ENCODE data around the gene FAM53B.
"Not testable (repeated sequence)": the region's sequence is repeated elsewhere in the genome, so short reads cannot be mapped to it uniquely, and the experiment has no call there.

The FAM53B gene, protein sequence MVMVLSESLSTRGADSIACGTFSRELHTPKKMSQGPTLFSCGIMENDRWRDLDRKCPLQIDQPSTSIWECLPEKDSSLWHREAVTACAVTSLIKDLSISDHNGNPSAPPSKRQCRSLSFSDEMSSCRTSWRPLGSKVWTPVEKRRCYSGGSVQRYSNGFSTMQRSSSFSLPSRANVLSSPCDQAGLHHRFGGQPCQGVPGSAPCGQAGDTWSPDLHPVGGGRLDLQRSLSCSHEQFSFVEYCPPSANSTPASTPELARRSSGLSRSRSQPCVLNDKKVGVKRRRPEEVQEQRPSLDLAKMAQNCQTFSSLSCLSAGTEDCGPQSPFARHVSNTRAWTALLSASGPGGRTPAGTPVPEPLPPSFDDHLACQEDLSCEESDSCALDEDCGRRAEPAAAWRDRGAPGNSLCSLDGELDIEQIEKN

DNA sequence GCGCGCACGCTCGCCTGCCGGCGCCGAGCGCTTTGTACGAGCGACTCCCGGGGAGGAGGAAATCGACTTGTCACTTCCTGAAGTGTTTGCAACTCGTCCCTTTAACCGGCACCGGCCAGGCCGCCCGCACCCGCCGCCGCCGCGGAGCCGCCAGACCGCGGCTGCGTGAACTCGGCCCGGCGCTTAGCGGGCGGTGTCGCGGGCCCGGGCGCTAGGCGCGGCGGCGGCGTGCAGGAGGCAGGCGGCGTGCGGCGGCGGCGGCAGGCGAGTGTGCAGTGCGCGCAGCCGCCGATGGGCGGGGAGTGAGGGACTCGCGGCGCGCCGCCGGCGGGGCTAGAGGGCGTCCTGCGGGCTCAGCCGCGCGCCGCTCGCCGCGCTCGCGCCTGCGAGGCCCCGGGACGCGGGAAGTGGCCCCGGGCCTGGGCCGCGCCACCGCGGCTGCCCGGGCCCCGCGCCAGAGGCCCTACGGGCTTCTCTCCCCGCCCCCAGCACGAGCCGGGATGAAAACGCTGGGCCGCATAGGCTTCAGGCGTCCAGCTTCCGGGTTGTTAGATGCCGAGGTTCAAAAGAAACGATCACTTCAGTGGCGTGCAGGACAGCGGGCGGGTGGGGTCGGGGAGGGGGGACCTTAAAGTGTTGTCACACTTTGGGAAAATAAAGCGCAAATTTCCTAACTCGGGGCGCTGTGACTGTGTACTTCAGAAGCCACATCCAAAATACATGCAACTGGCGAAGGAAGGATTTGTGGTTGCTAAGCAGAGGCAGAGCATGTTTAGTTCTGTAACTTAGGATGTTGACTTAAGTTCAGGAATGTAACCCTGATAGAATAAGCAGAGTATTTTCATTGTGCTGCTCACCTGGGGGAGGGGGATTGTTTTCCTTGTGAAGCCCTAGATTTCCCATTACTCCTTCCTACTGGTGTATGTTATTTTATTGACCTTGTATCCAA is at the start of gene FAM53B:
TSS of gene FAM53B (minus strand) at position 277 of the 949 bp plus-strand sequence. CDS start 37,665 bp downstream, outside the sequence.
- peak; percentile 89 for DNase-seq

DNA sequence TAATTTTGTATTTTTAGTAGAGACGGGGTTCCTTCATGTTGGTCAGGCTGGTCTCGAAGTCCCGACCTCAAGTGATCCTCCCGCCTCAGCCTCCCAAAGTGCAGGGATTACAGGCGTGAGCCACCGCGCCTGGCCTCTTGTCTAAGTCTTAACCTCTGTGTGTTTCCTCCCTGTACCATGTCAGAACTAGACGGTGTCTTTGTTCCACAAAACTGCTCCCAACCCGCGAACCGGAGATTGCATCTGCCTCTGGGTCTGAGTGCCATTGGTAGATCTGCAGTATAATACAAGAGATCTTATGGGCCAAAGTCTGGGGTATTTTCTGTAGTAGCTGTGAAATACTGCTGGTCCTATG is 48.8 kb upstream of the FAM53B start:
- no peak for DNase-seq

DNA sequence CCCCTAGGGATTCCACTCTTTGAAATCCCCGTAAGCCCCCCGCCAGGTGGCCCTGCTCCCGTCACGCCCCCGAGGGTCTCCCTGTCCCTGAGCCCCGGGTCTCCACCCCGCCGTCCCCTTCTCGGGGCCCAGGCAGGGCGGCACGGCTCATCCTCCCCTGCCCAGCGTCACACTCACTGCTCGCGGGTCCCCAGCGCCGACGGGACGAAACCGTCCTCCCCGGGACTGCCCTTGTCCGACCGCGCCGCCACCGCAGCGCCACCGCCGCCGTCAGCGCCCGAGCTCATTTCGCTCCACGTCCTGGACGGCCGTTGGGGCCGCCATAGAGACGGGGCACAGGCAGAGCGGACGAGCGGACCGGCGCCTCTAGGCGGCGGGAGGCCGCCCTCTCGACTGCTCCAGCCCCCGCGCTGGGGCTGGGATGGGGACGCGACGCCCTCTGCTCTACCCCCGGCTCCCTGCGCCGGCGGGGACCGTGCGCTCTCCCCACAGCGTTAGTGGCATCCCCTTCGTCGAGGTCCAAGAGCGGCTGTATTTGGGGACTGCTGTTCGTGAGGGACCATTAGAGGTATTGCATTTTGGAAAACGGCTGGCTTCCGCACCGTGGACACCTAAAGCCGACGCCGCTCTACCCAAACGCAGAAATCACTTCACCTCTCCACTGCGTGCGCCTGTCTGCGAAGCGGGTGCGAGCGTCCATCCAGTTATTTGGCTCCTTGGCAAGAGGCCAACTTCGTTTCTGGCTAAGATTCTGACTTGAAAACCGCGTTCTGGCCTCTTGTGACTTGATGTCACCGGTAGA is 47.6 kb upstream of the FAM53B start, which contains the start of gene EEF1AKMT2:
TSS of gene EEF1AKMT2 (minus strand) at position 341 of the 802 bp plus-strand sequence. CDS start at position 287, 54 bp downstream.
- DNase-seq: peak; percentile 88

DNA sequence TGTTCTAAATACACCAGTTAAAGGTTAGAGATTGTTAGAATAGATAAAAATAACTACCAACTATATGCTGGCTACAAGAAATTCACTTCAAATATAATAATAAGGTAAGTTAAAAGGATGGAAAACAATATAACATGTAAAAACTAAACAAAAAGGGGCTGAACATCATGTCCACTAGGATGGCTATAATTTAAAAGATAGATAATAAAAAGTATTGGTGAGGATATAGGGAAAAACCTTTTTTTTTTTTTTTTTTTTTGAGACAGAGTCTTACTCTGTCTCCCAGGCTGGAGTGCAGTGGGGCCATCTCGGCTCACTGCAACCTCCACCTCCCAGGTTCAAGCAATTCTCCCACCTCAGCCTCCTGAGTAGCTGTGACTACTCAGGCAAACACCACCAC is 38.7 kb upstream of the FAM53B start:
- DNase-seq: not testable (repeated sequence)

DNA sequence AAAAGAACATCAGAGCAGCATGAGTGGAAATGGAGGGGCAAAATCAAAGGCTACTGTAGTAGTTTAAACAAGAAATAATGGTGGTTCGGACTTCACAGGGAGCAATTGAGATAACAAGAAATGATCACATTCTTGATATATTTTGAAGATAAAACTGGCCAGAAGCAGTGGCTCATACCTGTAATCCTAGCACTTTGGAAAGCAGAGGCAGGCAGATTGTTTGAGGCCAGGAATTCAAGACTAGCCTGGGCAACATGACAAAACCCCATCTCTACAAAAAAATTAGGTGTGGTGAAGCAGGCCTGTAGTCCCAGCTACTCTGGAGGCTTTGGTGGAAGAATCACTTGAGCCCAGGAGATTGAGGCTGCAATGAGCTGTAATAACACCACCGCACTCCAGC is 24.6 kb upstream of the FAM53B start:
- DNase-seq: no peak

DNA sequence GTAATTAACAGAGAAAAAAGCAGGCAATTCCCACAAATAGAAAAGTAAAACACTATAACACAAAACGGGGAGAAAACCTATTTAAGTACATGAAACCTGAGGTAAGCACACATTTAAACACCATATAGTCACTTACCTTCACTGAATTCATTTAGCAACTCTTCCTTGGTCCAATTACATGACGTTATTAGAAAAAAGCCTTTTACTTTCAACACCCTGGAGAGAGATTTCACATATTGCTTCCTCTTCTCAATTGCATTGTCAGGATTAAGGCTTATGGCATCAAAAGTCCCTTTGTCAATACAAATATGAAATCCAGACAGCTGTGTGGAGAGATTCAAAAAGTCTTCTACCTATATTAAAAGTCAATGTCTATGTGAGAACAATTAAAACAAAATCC is 21.1 kb upstream of the FAM53B start:
- DNase-seq: no peak

DNA sequence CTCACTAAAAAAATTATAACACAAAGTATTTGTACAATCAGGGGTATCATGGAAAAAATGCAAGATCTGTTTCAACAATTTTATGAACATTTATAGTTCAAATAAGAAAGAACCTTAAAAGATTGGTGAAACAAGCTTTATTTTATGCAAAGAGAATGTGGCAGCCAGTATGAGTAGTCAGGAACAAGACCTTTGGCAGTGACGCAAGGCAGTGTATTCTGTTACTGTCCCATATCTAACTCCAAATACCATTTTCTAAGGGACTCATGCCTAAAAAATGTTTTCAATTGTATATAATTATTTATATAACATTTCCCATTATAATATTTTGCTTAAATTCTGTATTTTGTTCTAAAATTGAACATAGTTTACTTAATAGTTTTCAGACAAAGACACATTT is 19.1 kb upstream of the FAM53B start:
- no peak for DNase-seq

DNA sequence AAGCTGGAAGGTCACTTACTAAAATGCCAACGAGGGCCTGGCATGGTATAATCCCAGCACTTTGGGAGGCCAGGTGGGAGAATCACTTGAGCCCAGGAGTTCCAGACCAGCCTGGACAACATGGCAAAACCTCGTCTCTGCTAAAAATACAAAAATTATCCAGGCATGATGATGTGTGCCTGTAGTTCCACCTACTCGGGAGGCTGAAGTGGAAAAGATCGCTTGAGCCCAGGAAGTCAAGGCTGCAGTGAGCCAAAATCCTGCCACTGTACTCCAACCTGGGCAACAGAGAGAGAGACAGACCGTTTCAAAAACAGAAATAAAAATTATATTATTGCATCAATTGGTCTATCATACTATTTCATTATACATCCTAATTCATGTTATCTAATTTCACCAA is 18.1 kb upstream of the FAM53B start:
- no peak for DNase-seq

DNA sequence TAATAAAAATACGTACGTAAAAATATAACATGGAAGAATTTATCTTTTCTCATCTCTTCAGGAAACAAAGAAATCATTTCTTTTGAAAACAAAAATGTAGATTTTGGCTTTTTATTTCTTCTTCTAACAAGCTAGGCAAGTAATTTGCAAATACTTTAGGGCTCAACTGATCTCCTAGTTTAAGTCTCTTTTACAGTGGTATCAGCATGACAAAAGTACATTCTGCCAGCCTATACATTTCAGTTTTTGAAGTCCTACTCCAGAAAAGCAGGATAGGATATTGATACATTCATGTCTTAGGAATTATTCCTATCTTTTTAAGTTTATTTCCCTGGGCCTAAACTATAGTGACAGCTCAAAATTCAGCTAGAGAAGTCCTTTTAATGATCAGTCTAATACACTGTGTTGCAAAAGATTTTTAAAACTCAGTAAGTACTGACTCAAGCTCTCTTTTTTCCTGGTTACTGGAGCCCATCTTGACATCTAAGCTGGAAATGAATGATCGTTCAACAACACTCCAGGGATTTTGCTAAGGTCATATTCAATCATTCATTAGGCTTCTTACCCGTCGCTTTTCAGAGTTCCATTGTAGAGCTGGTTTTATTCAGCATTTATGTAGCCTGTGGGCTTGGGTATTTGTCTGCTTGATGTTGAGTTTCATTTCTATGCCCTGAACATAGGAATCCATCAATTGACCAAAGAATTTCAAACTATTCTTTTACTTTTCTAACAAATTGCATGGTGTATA is 12.2 kb upstream of the FAM53B start:
- no peak for DNase-seq

DNA sequence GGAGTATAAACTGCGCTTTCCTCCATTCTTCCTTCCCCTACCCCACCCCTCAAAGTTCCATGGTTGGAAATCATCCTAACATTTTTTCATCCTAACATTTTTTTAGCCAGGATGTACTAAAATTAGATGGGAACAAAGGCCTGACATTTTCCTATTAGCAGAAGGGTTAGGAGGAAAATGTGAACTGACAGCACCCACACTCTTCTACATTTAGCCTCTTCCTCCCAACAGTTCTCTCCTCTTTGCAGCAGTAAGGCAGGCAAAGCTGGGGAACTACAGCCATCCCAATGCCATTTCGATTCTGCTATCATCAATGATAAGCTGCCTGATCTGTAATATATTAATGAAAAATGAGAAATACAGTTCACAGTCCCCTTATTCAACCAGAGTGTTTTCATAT is 11.4 kb upstream of the FAM53B start:
- DNase-seq: no peak

DNA sequence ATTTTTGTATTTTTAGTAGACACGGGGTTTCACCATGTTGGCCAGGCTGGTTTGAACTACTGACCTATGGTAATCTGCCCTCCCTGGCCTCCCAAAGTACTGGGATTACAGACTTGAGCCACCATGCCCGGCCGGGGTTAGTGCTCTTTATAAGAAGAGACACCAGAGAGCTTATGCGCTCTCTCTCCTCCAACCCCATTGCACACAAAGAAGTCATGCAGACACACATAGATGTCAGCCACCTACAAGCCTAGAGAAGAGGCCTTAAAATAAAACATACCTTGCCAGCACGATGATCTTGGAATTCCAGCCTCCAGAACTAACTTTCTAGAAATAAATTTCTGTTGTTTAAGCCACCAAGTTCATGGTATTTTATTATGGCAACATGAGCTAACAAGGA is 10.0 kb upstream of the FAM53B start:
- no peak for DNase-seq

DNA sequence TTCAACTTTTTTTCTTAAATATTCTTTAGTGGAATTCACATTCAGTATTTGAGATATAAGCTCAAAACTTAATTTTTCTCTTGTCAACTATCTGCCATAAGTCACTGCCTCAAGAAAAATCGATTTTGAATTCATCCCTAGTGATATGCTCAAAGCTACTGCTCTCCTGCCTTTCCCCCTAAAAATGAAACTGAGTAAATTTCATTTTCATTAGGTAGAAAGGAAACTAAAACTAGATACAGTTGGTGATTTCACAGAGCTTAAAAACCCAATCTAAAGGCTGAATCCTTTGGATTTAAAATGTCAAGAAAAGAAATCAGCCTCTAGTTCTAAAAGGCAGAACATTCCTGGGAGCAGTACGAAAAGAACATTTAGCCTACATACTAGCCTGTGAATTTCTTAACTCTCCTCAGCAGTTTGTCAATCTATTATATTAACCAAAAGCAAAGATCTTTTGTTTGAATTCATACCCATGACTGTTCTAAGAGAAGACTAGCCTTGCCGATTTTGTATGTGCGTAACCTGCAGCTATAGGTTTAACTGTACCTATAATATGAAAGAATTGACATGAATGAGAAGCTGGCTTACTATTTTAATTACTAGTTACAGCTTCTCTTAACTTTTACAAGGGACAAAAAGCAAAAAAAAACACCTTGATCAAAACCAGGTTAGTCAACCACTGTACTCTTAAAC is 4.9 kb upstream of the FAM53B start:
- no peak for DNase-seq

DNA sequence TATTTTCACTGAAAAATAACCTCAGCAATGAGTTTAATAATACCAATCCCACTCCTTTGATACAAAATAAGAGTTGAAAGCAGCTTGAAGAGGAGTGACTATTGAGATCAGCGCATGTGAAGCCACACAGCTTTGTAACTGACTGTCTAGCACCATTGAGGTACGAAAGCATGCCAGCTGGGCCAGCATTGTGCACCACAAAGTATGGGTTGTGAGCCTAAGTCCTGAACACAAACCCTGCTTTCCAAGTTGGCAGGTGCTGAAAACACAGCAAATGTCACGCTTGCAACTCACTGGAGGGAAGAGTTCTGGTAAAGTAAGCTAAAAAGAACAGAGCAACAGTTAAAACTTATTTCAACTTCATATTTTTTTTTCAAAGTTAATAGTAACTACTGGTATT is 4.0 kb upstream of the FAM53B start:
- no peak for DNase-seq

DNA sequence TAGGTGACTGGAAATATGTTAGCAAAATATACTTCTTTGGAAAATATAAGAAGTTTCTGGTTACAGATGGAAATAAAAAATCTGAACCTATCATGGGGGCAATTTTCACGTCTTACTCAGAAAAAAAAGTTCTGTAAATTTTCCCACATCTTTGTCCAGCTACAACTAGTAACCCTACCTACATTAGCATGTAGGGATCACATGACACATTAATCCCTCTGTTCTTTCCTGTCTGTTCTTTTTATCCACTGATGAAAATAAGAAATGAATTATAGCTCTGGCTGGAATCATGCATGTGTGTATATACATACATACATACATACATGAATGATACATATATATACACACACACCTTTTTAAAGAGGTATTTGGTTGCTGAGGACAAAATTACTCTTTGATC is 3.6 kb upstream of the FAM53B start:
- no peak for DNase-seq

DNA sequence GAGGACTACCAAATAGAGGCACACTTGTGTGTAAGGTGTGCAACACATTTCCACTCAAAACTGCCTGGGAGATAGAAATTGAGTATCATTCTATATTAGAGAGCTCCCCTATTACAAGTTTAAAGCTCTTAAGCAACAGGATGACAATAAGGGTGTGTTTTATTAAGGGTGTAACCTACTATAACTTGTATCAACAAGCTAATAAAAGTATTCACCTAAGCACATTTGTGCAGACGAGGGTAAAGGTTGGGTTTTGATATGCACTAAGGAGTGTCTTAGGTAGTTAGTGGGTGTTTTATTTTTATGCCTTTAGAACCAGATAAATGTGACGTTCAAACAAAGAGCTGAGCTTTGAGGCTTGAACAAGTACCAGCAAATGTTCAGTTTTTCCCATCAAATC is 2.8 kb upstream of the FAM53B start:
- no peak for DNase-seq

DNA sequence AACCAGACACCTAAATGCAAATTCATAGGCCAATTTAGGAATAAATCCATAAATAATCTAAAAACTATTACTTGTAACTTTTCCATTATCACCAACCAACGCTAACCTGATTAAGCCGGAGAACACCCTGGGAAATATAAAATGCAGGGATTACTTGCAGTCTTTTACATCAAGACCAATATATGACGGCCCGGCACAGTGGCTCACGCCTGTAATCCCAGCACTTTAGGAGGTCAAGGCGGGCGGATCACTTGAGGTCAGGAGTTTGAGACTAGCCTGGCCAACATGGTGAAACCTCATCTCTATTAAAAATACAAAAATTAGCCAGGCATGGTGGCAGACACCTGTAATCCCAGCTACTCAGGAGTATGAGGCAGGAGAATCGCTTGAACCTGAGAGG is 2.3 kb upstream of the FAM53B start:
- DNase-seq: not testable (repeated sequence)

DNA sequence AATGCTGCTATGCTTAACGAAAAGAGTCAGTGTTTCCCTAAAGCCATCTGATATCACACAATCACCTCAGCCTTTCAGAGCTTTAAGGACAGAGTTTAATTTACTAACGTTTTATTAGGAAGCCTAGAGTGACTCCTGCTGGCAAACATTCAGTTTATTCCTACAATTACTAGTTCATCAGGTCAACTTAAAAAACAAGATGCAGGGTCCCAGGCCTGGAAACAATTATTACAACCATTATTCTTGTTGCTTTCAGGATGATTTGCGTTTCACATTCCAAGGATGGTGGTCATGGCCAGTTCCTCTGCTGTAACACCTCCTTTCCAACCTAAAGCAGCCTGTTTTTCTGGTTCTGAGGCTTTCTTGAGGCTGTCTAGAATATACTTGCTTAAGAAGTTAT is 1.5 kb upstream of the FAM53B start:
- DNase-seq: peak; percentile 53

DNA sequence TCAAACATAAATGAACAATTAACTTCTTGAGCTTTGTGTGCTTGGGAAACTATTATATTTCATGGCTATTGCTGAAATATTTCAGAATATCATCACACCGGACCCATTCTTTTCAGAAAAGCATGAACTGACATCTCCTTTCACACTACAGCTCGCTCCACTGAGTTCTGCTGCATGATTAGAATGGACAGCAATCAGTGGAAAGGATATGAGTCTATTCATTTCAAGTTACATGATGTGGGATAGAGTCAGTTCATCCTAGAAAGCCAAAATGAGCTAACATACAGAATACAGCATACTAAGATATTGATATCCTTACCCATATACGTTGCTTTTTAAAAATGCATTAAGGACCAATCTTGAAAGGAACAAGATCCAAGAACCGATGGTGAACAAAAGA is 1.1 kb upstream of the FAM53B start:
- no peak for DNase-seq

DNA sequence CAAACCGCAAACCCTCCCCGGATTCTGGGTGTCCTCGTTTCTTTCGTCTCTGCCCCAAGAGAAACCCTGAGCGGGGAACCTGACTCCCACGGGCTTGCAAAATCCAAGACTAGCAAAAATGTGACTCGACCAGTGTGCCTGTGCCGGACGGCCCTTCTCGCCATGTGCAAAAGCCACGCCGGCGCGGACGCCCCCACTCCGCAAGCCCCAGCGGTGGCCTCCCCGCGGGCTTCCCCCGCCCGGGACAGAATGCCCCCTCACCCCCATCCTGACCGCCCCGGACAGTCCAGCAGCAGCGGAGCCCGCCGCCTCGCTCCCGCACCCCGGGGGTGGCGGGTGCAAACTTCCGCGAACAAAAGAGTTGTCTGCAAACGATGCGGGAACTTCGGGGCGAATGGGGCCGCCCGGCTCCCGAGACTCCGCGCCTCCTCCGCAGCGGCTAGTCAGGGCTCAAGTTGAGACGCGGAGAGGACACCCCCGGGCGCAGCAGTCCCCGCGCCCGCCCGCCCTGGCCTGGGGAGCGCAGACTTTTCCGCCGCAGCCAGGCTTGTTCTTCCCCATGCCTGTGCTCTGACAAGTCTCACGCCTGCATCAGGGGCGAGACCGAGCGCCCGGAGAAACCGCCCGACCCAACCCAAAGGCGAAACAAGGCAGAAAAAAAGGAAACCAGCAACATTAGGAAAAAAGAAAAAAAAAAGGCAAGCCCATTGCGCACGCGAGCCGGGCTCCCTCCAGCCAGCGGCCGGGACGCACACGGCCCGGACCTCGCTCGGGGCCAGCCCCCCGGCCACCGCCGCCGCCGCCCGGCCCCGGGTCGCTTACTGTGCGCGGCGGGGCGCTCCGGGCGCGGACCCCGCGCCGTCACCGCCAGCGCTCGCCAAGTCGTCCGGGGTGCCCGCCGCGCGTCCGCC is 732 bp downstream of the FAM53B start:
- peak; percentile 36 for DNase-seq

DNA sequence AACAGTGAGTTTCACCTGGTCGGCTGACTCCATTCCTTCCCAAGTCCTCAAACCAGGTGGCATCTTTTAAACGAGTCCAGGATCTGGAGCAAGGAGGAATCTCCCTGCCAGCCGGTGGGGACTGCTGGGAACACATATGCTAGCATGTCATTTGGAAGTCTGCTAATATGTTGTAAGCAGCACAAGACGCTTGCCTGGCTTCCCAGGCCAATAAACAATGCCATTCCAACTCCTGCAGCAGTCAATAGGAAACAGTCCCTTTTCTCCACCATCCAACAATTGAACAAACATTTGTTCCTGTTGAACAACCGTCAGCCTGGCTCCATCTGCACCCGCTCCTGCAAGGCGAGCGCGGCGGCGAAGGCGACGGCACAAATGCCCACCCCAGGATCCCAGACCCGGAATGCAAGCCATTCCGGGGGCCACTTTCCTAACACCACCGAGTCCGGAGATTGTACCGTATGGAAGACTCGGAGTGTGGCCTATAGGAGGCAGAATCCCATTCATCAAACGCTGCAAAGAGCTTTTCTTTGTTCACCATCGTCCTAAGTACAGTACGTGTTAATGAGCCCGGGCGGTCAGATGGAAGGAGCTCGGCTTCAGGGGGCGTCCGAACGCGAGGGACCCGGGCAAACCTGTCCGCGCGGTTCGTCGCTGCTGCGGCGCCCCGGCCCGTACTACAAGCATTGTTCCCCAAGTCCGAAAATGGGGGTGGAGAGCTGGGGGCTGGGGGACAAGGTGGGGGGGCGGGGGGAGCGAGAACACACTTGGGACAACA is 1.6 kb downstream of the FAM53B start:
- DNase-seq: peak; percentile 55
